Effector memory CD8-positive, alpha-beta T cell (primary cell): ENCODE measurements around the gene CST9.

ENCODE experiments used
- ATAC-seq: fragments of 150-1000 bp; cut with Tn5 transposase; replicated peaks from 2 replicates; pipeline ENCODE4 v1.10.0; 2021; ENCODE audit warnings: mild to moderate bottlenecking, moderate library complexity
- DNase-seq, 3 experiments: peaks; one replicate each; pipeline ENCODE4 v3.0.0; 2021
- H3K27ac Mint-ChIP-seq, 2 donors: one replicate each; pipeline ENCODE4 v1.8.0; 2022; ENCODE audit warnings: mild to moderate bottlenecking in 2 of 2, mixed read lengths in 2 of 2, moderate library complexity in 2 of 2
- H3K27me3 Mint-ChIP-seq, 2 donors: one replicate each; pipeline ENCODE4 v1.8.0; 2022; ENCODE audit warnings: mixed read lengths in 2 of 2
- H3K36me3 Mint-ChIP-seq: one replicate; pipeline ENCODE4 v1.8.0; 2022; ENCODE audit warnings: mild to moderate bottlenecking, moderate library complexity, mixed read lengths; ENCODE audit not compliant: insufficient read depth
- H3K4me1 Mint-ChIP-seq, 2 donors: one replicate each; pipeline ENCODE4 v1.8.0; 2022; ENCODE audit warnings: low read depth in 2 of 2, mixed read lengths in 2 of 2
- H3K4me3 Mint-ChIP-seq, 2 donors: one replicate each; pipeline ENCODE4 v1.8.0; 2022; ENCODE audit warnings: mild to moderate bottlenecking in 2 of 2, mixed read lengths in 2 of 2, moderate library complexity in 2 of 2
- H3K9me3 Mint-ChIP-seq, 2 donors: one replicate each; pipeline ENCODE4 v1.8.0; 2022; ENCODE audit warnings: mixed read lengths in 2 of 2

The CST9 gene

GRCh38 chr20:23554401-23554800 lies 51.3 kb downstream of the CST9 start:
- H3K27ac Mint-ChIP-seq = no peak overlapping the region
- no peaks in the 10 kb centered on the region for H3K36me3 Mint-ChIP-seq
- DNase-seq (no peak), ATAC-seq (no peak)
- H3K4me3 Mint-ChIP-seq = no peak overlapping the region
- H3K27me3 Mint-ChIP-seq = peaks cover 6 to 23% of the 10 kb centered on the region in 2 donors
- H3K9me3 Mint-ChIP-seq = peaks cover 0 to 5% of the 10 kb centered on the region in 2 donors
- H3K4me1 Mint-ChIP-seq = no peaks in the 10 kb centered on the region
